AG04449 (cell line): Measurements from ENCODE around the gene C17orf100.

ENCODE experiments used
- CTCF ChIA-PET: fragments of 350-600 bp; formaldehyde crosslinking; extraction: SDS; loops from one replicate; lab custom pipeline; 2021; ENCODE audit warnings: antibody characterized with exemption; lab: Yijun Ruan, JAX
- POLR2A ChIA-PET: fragments of 400-600, 350-600 bp; formaldehyde crosslinking; extraction: SDS; loops from one replicate; lab custom pipeline; 2020; ENCODE audit warnings: antibody characterized with exemption, inconsistent platforms; lab: Yijun Ruan, JAX
- DNase-seq: peaks from one replicate; pipeline ENCODE4 v3.0.0-alpha.2; 2010; ENCODE audit warnings: low read depth, low spot score
- H3K4me3 ChIP-seq: 2 replicates; pipeline ENCODE4 v1.5.1; 2011; ENCODE audit warnings: low read depth, mild to moderate bottlenecking, control low read depth, low read length
- TF ChIP-seq, protein P1 (sequence below): IDR thresholded peaks from one replicate; pipeline ENCODE4 v1.5.1; 2011; ENCODE audit warnings: mild to moderate bottlenecking, moderate library complexity, low read length, control low read depth, inconsistent platforms; ENCODE audit not compliant: insufficient read depth; ENCODE audit errors: missing control alignments

Gene C17orf100

DNA sequence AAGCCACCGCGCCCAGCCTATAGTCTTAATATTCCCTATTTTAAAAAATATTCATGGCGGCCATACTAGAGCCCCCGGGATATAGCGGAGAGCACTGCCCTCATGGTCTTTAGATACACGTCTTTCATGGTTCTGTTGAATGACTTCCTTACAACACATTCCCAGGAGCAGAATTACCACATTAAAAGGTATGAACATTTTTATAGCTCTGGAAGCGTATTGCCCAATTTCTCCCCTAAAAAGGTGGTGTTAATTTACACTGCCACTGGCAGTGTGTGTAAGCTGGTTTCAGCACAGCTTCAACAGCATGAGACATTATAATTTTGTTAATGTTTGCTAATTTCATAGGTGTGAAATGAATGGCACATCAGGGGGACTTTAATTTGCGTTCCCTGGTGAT, 19.0 kb downstream of the C17orf100 start:
- ChIA-PET POLR2A (no interaction called here), CTCF (interaction anchor here (0.9 to 4.9 kb wide), 9 partner anchors 9 to 351 kb away, joined by 3 to 38 read pairs (median 6); no protein-coding TSS in a partner anchor)
- TF ChIP-seq, protein P1, sequence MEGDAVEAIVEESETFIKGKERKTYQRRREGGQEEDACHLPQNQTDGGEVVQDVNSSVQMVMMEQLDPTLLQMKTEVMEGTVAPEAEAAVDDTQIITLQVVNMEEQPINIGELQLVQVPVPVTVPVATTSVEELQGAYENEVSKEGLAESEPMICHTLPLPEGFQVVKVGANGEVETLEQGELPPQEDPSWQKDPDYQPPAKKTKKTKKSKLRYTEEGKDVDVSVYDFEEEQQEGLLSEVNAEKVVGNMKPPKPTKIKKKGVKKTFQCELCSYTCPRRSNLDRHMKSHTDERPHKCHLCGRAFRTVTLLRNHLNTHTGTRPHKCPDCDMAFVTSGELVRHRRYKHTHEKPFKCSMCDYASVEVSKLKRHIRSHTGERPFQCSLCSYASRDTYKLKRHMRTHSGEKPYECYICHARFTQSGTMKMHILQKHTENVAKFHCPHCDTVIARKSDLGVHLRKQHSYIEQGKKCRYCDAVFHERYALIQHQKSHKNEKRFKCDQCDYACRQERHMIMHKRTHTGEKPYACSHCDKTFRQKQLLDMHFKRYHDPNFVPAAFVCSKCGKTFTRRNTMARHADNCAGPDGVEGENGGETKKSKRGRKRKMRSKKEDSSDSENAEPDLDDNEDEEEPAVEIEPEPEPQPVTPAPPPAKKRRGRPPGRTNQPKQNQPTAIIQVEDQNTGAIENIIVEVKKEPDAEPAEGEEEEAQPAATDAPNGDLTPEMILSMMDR = no peak
- H3K4me3 ChIP-seq = no peak overlapping the region
- DNase-seq = no peak

DNA sequence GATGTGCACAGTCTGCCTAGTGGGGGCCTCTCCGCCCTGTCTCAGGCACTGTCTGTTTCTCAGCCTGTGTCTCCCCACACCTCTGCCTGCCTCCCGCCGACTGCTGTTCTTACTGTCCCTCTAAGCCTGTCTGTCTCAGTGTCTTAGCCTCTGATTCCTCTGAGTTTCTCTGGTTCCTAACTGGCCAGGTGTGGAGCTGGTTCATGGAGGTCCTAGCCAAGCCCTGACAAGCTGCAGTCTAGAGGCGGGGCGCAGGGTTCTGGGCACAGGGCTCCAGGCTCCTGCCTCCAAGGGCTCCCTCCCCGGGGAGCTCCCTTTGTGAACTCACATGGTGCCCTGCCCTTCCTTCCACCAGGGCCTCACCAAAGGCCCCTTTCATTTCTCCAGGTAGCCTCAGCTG, 19.4 kb downstream of the C17orf100 start:
- CTCF ChIA-PET = interaction anchor here (0.9 to 1.8 kb wide), 5 partner anchors 9 to 244 kb away, joined by 3 to 6 read pairs (median 3); no protein-coding TSS in a partner anchor
- DNase-seq = no peak
- POLR2A ChIA-PET = no interaction called here
- TF ChIP-seq, protein P1 = no peak
- no peak overlapping the region for H3K4me3 ChIP-seq

DNA sequence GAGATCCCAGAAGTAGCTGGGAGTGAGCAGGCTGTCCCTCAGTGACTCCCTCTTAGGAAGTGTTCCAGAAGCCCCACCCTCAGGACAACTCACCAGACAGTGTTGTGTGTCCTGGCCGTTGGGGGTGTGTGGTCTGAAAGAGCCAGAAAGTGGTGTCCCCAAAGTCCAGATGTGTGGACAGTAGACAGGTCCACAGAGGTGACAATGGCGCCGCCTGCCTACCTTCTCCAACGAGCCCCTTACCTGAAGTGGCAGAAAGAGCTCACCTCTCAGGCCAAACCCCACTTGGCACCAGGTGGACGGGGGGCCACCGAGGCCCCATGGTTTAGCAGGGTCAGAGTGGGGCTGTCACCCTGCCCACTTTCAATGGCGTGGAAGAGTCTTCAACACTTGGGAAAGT, 19.9 kb downstream of the C17orf100 start:
- TF ChIP-seq, protein P1 = no peak
- CTCF ChIA-PET = interaction anchor here (0.9 to 1.8 kb wide), 5 partner anchors 8 to 332 kb away, joined by 3 to 7 read pairs (median 3); no protein-coding TSS in a partner anchor
- no peak for DNase-seq
- POLR2A ChIA-PET = no interaction called here
- H3K4me3 ChIP-seq = no peak overlapping the region

DNA sequence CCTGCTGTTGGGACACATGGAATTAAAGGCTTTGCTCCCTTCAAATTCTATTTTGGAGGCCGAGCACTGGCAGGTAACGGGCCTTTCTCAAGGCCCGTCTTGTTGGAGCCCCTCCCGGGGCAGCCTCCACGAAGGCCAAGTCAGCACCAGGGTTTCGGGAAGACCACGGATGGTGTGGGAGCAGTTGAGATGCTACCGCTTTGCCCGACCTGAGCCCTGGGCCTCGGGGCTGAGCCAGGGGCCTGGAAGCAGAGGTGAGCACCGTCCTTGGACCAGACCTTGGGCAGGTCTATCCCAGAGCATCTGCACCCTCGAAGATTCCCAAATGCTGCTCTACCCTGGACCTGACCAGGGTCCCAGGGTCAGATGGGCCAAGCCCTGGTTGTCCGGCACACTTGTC, 23.0 kb downstream of the C17orf100 start:
- ChIA-PET CTCF (interaction anchor here (3.7 kb wide), 1 partner anchor 8 kb away, joined by 26 read pairs; no protein-coding TSS in a partner anchor), POLR2A (no interaction called here)
- TF ChIP-seq, protein P1 = no peak
- DNase-seq = no peak
- H3K4me3 ChIP-seq = no peak overlapping the region

DNA sequence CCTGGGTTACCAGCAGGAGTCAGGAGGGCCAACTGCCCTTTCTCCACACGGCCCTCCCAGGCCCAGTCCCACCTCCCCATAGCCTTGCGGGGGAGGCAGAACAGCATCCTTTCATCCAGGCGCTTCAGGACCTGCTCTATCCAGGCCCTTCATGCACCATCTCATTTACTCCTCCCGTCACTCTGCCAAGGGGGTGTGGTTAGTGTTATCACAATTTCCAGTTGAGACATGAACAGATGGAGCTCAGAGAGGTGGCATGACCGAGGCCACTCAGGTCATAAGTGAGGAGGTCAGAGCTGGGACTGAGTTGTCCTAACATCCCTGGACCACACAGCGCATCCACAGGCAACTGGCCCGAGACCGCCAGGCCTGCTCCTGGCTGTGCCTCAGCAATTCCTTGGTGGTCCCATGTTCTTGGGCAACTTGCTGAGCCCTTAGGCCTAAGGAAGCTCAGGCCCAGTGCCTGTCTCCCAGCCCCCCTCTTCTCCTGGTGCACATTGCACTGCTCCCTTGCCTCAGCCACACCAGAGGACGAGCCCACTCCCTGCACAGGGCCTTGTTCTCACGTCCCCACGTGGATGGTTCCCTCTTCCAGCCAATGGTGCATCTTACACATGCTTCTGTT, 23.8 kb downstream of the C17orf100 start:
- H3K4me3 ChIP-seq = no peak overlapping the region
- ChIA-PET POLR2A (no interaction called here), CTCF (interaction anchor here (3.7 kb wide), 1 partner anchor 9 kb away, joined by 26 read pairs; no protein-coding TSS in a partner anchor)
- TF ChIP-seq, protein P1 = no peak
- no peak for DNase-seq

DNA sequence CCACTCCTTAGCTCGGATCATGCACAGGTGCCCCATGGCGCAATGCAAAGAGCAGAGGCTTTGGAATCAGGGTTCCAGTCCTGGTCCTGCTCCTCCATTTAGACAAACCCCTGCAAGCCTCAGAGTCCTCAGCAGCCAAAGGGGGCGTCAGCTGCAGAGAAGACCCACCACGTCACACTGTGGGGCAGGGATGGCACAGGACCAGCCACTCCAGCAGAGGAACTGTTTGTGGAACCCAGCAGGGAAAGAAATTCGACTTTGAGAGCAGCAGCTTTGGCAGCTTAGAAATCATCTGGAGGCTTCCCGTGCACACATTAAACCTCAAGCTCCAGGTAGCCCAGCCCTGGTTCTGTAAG, 25.2 kb downstream of the C17orf100 start:
- ChIA-PET POLR2A (interaction anchor here (0.8 kb wide), 1 partner anchor 10 kb away, joined by 3 read pairs; no protein-coding TSS in a partner anchor), CTCF (interaction anchor here (1.1 to 3.7 kb wide), 2 partner anchors 10 to 167 kb away, joined by 4 to 26 read pairs; no protein-coding TSS in a partner anchor)
- TF ChIP-seq, protein P1 = no peak
- no peak for DNase-seq
- no peak overlapping the region for H3K4me3 ChIP-seq
